HG03520 (cell line): Measurements from ENCODE around the gene FBH1.
"Not testable (repeated sequence)": the region's sequence is repeated elsewhere in the genome, so short reads cannot be mapped to it uniquely, and the experiment has no call there.

ENCODE experiments used
- ATAC-seq: cut with Tn5 transposase; IDR thresholded peaks from one replicate; pipeline ENCODE4 v1.9.1; 2021; ENCODE audit warnings: mild to moderate bottlenecking, moderate library complexity; ENCODE audit not compliant: unreplicated experiment

Gene FBH1

DNA sequence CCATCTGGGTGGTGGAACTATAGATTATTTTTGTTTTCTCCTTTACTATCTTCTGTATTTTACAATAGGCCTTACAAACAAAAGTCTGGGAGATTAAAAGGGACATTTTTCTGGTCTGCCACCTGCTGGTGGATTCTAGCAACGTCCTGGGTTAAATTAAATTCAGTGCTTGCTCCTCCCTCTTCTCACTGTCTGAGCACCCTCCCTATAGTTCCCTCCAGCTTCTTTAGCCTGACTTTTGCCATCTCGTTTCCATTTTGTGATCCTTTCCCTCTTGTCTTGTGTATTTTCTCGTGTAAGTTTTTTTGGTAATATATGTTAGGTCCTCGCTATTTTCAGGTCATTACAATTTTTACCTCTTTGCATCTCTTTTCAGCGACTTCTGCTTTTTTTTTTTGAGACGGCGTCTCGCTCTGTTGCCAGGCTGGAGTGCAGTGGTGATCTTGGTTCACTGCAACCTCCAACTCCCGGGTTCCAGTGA, 16.5 kb upstream of the FBH1 start:
- peak; percentile 83 for ATAC-seq

GRCh38 chr10:5876181-5876768, 13.8 kb upstream of the FBH1 start:
- no peak for ATAC-seq

- ATAC-seq, result not testable (repeated sequence)
These were observed 13.0 kb upstream of the FBH1 start for GRCh38 chr10:5877041-5877440.

DNA sequence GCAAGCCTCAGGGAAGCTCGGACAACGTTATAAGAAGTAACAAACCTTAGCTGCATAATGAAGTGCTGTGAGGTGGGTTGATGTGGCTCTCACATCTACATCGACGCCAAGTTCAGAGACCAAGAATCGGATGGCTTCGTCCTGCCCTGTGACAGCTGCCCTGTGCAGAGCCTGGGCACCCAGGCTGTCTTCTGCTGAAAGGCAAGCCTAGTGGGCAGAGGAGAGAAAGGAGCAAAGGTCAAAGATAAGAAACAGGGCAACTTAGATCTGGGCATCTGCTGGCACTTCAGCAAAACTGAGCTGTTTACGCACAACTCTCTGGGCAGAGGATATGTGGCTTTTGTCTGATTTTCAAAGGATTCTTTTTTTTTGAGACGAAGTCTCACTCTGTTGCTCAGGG, 7.1 kb upstream of the FBH1 start:
- no peak for ATAC-seq

DNA sequence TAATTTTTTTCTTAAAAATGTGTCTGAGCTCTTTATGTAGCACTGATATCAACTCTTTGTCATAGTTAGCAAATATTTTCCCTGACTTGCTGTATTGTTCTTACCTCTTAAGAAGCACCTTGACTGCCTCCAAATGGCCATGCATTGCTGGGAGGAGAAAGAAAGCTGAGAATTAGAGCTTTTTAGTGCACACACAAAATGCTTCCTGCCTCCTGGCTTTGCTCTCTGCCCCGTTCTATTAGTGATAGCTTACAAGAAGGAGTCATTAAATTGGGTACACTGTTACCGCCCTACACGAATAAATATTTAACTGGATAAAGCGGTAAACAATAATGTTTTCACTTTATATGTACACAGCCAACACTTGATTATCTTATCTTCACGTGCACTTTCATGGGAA, 4.4 kb upstream of the FBH1 start:
- ATAC-seq, result no peak

DNA sequence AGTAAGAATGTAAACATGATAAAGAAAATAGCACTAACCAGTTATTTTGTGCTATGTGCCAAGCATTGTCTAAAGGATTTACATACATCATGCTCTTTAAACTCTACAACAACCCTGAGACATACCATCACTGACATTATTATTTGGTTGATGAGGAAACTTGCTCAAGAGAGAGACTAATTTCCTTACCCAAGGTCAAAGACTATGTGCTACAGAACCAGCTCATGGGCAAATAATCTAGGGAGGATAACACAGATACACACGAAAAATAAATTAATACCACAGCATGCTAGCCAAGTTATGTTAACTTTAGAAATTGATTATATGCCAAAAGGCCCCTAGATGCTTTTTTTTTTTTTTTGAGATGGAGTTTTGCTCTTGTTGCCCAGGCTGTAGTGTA, 3.0 kb upstream of the FBH1 start:
- no peak for ATAC-seq

GRCh38 chr10:5887641-5888040, 2.4 kb upstream of the FBH1 start:
- no peak for ATAC-seq

- no peak for ATAC-seq
These were observed 1.7 kb upstream of the FBH1 start for GRCh38 chr10:5888351-5888750.

GRCh38 chr10:5888843-5889623, 1.0 kb upstream of the FBH1 start:
- ATAC-seq, result peak; percentile 19

- no peak for ATAC-seq
These were observed 441 bp downstream of the FBH1 start for GRCh38 chr10:5890452-5890915.

DNA sequence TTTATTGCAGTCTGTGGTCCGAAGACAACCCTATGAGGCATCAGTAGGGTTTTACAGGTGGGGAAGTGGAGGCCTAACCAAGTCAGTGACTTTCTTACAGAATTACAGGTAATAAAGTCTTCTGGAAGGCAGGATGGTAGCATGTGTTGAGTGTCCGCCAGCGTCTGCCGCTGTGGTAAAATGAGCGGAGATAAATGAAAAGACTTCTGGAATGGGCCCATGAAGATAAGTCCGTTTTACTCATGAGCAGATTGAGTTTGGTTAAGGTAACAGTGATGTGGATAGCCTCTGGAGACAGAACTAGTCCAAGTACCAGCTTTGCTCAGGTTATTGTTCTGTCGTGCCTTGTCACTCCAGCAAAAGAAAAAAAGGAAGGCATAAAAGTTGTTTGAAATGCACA, 966 bp downstream of the FBH1 start:
- no peak for ATAC-seq

GRCh38 chr10:5892007-5892406, 2.0 kb downstream of the FBH1 start:
- ATAC-seq, result no peak

DNA sequence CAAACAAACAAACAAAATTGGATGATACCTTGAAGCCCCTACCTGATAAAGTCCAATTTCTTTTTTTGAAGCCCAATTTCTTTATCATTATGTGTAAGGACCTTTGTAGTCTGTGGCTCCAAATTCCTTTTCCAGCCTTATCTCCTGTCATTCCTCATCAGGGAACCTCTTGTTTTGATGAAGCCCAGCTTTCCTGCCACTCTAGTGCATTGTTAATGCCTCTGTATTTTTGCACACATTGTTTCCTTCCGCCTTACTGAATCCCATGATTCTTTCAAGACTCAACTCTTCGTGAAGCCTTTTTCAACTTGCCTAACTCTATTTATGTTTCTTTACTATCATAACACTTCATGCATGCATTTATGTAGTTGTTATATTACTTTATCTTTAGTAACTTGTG, 3.3 kb downstream of the FBH1 start:
- ATAC-seq, result no peak

DNA sequence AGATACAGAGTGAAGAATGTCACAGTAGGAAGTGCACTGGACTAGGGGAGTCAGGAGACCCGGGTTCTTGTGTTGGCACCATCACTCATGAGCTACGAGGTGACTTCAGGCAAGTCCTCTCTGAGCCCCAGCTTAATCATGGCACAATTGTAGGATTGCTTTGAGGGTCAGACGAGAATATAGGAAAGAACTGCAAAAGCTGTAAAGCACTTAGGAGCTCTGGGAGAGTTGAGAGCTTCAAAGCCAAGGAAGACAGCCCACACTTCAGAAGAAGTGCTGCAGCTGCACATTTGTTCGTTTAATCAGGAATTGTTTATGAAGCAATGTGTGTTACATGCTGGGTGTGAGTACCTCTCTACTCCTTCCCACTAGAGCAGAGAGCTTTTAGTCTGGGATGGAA, 4.4 kb downstream of the FBH1 start:
- ATAC-seq, result no peak

- no peak for ATAC-seq
These were observed 4.8 kb downstream of the FBH1 start for GRCh38 chr10:5894873-5895272.

- no peak for ATAC-seq
These were observed 5.3 kb downstream of the FBH1 start for GRCh38 chr10:5895365-5895764.

- ATAC-seq, result no peak
These were observed 5.8 kb downstream of the FBH1 start for GRCh38 chr10:5895804-5896203.

DNA sequence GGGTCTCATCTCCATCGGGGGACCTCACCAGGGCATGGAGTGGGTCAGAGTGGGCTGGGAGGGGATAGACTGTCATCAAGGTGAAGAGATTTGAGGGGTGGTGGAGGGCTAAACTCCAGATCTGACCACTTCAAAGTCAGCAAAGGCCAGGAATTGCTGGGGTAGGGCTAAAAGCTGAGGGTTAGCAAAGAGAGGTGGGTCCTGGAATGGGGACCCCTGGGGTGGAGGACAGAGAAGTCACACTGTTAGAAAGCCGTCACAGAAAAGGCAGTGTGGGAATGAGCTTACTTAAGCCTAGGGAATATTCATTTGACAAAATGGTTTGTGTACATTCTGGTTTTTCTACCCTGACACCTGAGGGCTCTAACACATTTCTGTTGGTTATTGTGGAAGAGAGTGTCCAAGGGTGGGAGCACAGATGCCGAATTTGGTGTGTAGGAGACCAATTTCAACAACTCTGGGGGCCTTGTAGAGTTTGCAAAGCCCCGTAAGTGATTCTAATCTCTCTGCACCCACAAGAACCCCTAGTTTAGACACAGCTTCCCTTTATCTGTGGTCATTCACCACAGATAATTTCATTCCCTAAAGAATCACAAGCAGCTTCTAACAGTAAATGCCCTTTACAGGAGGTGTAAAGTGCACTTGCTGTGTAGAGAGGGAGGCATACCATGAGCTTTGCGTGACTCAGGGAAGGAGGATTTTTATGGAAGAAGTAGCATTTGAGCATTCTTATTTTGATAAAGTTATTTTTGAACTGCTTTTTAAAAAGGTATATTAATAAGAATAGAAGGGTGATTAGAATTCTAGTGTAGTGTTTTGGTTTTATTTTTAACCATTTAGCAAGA, 6.4 kb downstream of the FBH1 start:
- ATAC-seq, result no peak

DNA sequence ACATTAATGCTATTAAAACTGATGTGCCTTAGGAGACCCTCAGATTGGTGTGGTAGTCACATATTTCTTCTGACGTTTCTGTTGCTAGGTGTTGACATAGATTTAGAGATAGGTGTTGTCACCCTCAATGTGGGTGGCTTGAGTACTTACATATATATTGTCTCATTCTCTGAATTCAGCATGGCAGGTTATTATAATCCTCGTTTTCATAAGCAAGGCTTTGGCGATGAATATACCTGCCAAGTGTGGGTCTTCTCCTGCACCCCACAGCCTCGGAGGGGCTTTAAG, 7.0 kb downstream of the FBH1 start:
- ATAC-seq, result no peak

- ATAC-seq, result no peak
These were observed 7.5 kb downstream of the FBH1 start for GRCh38 chr10:5897504-5897903.

DNA sequence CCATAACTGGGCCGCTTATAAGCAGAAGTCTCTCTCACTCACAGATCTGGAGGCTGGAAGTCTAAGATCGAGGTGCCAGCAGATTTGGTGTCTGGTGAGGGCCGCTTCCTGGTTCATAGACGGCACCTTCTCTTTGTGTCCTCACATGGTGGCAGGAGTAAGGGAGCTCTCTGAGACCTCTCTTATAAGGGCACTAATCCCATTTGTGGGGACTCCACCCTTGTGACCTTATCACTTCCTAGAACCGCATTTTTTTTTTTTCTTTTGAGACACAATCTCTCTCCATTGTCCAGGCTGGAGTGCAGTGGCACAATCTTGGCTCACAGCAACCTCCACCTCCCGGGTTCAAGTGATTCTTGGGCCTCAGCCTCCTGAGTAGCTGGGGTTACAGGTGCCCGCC, 8.1 kb downstream of the FBH1 start:
- ATAC-seq, result no peak

GRCh38 chr10:5900247-5900646, 10.2 kb downstream of the FBH1 start:
- ATAC-seq, result no peak
